Muscle layer of duodenum (tissue), 2 donors: Measurements from ENCODE around the gene VPS13A.

ENCODE experiments used
- H3K27ac ChIP-seq: one replicate; pipeline ENCODE4 v1.7.0; 2013; ENCODE audit warnings: mild to moderate bottlenecking, low read length
- H3K27me3 ChIP-seq: one replicate; pipeline ENCODE4 v1.7.0; 2013; ENCODE audit warnings: low read depth, mild to moderate bottlenecking, control low read depth, low read length
- H3K36me3 ChIP-seq, 2 donors: one replicate each; pipeline ENCODE4 v1.7.0; 2013; ENCODE audit warnings: low read length in 2 of 2, control low read depth in 1 of 2, mild to moderate bottlenecking in 1 of 2; ENCODE audit not compliant: insufficient read depth in 2 of 2, control insufficient read depth in 1 of 2
- H3K4me1 ChIP-seq, 2 donors: one replicate each; pipeline ENCODE4 v1.7.0; 2013; ENCODE audit warnings: low read length in 2 of 2, mild to moderate bottlenecking in 2 of 2, control low read depth in 1 of 2, moderate library complexity in 1 of 2; ENCODE audit not compliant: insufficient read depth in 2 of 2, control insufficient read depth in 1 of 2
- H3K4me3 ChIP-seq, 2 donors: one replicate each; pipeline ENCODE4 v1.7.0; 2013; ENCODE audit warnings: low read length in 2 of 2, low read depth in 1 of 2, mild to moderate bottlenecking in 1 of 2
- H3K9me3 ChIP-seq, 2 donors: one replicate each; pipeline ENCODE4 v1.7.0; 2013; ENCODE audit warnings: low read length in 2 of 2, control low read depth in 1 of 2, mild to moderate bottlenecking in 1 of 2; ENCODE audit not compliant: control insufficient read depth in 1 of 2
- donor health status: healthy.

VPS13A gene

DNA sequence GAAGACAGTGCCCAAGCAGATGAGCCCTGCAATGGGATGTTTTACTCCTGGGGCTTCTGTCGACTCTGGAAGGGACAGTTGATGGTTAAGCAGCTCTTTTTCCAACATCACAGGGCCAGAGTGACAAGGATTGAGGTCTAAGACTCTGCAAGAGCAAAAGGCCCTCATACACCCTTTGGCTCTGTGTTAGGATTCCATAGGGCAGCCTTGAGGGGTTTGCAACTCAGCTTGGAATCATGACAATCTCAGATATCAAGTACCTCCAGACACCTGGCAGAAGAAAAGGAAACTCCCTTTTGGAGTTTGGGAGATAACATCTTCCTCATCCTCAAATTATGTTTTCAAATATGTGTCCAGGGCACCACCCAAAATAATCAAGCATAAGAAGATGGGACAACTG is 265.1 kb downstream of the VPS13A start:
- no peaks in the 10 kb centered on the region for H3K4me1 ChIP-seq

DNA sequence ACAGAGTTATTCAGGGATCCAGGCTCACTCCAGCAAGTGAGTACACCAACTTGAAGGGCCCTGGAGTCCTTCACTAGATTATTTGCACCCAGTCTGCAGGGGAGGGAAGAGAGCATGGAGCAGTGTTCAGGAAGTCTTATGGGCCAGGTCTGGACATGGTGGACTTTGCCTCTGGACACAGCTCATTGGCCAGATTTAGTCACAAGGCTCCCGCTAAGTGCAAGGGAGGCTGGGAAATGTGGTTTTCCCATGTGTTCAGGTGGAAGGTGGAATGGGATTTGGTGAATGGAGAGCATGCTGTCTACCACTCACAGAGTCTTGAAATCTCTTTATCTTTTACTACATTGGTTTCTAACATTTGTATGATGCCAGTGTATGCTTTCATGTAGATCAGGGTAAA is 270.3 kb downstream of the VPS13A start:
- H3K4me1 ChIP-seq = no peaks in the 10 kb centered on the region
- H3K36me3 ChIP-seq = no peaks in the 10 kb centered on the region
- peaks cover 0 to 4% of the 10 kb centered on the region in 2 donors for H3K9me3 ChIP-seq
- no peak overlapping the region for H3K27ac ChIP-seq
- H3K4me3 ChIP-seq = no peak overlapping the region
- no peaks in the 10 kb centered on the region for H3K27me3 ChIP-seq

More for the DNA sequence above, 265.1 kb downstream of the VPS13A start:
- no peak overlapping the region for H3K4me3 ChIP-seq
- no peaks in the 10 kb centered on the region for H3K27me3 ChIP-seq
- no peak overlapping the region for H3K27ac ChIP-seq
- H3K36me3 ChIP-seq = no peaks in the 10 kb centered on the region
- peaks cover 0 to under 1% of the 10 kb centered on the region in 2 donors for H3K9me3 ChIP-seq

DNA sequence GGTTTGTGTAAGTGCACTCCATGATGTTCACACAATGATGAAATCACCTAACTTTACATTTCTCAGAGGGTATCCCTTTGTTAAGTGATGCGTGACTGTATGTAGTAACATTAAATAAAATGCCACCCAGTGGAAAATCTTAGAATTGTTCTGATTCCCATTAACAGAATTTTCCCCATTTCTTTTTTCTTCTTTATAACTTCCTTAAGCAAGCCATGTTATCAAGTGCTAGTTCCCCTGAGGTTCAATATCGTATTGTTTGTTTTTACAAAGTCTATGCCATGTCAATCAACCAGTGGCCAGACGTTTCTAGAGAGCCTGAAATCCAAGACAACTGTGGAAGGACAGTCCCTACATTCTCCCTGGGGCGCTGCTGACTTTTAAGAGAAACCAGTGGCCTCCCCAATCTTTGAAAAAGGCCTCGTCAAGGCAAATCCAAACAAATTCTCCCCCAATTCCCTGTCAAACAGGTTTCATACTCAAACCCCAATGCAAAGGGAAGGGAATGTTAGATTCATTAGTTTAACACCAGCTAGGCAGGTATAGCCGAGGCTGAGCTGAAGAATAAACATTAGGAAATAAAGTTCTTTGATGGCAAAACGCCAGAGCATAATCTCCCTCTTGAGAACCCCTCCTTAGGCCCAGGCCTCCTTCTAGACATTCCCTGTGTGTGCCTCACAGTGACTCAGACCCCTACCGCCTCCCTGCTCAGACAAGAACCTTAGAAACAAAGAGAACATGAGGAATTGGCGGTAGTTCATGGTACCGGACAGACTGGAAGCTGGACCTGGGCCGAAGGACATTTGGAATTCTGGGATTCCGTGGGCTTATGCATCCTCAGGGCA is 272.1 kb downstream of the VPS13A start:
- no peaks in the 10 kb centered on the region for H3K36me3 ChIP-seq
- H3K4me1 ChIP-seq = no peaks in the 10 kb centered on the region
- no peak overlapping the region for H3K27ac ChIP-seq
- no peaks in the 10 kb centered on the region for H3K27me3 ChIP-seq
- H3K9me3 ChIP-seq = peaks cover 0 to 4% of the 10 kb centered on the region in 2 donors
- H3K4me3 ChIP-seq = no peak overlapping the region

DNA sequence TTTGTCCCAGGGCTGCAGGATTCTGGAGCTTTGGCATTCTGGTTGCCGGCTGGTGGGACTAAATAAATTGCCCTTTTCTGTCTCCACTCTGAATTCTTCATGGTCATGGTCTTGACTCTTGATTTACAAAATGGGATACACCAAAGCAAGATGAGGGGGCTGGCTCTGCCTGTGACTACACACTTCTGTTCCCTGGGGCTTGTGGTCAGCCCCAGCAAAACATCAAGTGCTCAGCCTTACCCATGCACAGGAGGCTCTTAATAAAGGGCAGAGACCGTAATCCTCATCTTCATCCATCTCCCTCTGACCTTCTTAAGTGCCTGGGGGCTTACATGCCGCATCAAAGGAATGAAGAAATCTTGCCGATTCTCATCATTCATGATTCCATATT is 272.7 kb downstream of the VPS13A start:
- Histone ChIP-seq H3K27me3 (no peaks in the 10 kb centered on the region), H3K4me3 (no peak overlapping the region), H3K4me1 (no peaks in the 10 kb centered on the region), H3K36me3 (no peaks in the 10 kb centered on the region), H3K27ac (no peak overlapping the region), H3K9me3 (peaks cover 0 to 4% of the 10 kb centered on the region in 2 donors)

DNA sequence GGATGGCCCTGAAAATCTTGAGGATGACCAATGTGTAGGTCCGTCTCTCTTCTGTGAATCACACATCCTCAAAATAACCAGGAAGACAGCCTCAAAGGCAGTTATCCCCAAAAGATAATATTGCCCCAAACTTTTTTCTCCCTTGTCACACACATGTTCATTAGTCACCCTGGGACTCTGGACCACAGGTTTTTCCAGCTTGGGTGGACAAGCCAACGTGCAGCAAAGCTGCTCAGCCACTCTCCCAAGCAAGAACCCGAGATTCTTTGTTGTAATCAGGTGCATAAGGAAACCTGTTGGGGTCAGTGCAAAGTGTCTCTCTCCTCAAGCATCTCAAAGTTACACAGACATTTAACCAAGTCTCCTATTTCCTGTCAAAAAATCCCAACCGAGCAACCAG is 274.2 kb downstream of the VPS13A start:
- Histone ChIP-seq H3K36me3 (no peaks in the 10 kb centered on the region), H3K4me1 (no peaks in the 10 kb centered on the region), H3K27ac (no peak overlapping the region), H3K4me3 (no peak overlapping the region), H3K9me3 (peaks cover 0 to 4% of the 10 kb centered on the region in 2 donors), H3K27me3 (no peaks in the 10 kb centered on the region)

DNA sequence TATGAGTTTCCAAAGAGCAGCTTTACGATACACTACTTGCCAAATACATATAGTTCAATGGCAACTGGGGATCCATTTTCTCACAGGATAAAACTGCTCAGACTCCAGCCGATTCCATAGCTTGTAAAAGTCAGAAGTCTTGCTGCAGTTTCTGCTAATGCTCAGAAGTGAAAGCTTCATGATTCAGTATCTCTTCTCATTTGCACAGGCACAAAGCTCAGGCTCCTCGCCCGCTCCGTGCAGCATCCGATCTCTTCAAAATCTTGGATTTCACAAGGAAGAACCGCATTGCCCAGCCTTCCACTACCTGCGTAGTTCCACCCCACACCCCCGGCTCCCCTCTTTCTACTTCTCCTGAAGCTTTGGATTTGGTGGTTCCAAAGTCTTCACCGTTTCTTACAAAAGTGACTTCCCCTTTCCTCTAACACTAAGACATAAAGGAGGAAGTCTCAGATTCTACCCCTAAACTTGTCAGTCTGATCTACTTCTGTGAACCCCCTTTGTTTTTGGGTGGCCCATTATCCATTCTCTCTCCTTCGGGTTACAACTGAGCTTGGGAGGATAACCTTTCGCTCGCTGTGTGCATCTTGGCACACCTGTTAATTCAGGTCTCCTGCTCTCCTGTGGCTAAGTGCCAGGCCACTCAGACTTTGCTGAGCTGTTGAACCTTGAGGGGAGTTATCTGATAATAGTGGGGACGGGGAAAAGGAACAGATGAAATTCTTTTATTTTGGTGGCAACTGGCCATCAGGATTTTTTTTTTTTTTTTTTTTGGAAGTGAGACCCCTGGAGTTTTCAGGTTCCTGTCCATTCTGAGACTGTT is 276.7 kb downstream of the VPS13A start:
- H3K27me3 ChIP-seq = no peaks in the 10 kb centered on the region
- H3K9me3 ChIP-seq = no peaks in the 10 kb centered on the region
- peaks cover 0 to 11% of the 10 kb centered on the region in 2 donors for H3K4me1 ChIP-seq
- H3K36me3 ChIP-seq = no peaks in the 10 kb centered on the region
- H3K27ac ChIP-seq = no peak overlapping the region
- H3K4me3 ChIP-seq = no peak overlapping the region

DNA sequence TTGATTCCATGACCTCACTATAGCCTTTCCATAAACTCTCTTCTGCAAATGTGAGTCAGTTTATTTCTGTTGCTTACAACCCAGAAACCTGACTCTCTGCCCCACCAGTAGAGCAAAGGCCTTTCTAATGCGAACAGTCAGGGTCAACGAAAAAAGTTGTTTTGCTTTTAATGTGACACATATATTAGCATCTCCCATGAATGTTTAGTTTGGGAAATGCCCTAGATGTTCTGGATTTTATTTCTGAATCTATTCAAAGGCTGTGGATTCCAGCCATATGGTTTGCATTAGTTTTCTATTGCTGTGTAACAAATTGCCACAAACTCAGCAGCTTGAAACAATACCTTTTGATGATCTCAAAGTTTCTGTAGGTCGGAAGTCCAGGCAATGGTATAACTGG is 277.3 kb downstream of the VPS13A start:
- H3K4me3 ChIP-seq = no peak overlapping the region
- H3K27ac ChIP-seq = no peak overlapping the region
- peaks cover 0 to 11% of the 10 kb centered on the region in 2 donors for H3K4me1 ChIP-seq
- H3K36me3 ChIP-seq = no peaks in the 10 kb centered on the region
- no peaks in the 10 kb centered on the region for H3K27me3 ChIP-seq
- H3K9me3 ChIP-seq = no peaks in the 10 kb centered on the region

DNA sequence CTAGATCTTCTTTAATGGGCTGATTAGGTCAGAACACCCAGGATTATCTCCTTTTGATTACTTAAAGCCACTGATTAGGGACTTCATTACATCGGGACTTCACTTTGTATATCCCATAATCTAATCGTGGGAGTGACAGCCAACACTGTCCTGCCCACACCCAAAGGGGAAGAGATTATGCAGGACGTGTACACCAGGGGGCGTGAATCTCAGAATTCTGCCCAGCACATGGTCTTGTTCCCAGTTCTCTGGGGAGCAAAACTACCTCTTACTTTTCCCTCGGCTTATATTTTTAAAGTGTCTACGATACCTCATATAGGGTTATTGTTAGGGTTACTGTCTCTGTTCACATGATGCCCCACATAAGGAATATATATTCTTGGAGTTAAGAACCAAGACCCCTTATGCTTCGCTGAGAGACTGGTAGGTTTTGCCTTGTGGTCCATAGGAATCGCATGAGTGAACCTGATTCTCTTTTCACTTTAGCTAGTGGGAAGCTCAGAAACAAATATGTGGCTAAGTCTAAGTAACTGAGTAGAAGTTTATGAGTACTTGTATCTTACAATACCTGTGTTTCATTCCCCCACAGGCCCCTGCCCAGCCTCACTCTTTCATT is 278.1 kb downstream of the VPS13A start:
- H3K9me3 ChIP-seq = no peaks in the 10 kb centered on the region
- no peak overlapping the region for H3K4me3 ChIP-seq
- no peaks in the 10 kb centered on the region for H3K36me3 ChIP-seq
- no peaks in the 10 kb centered on the region for H3K27me3 ChIP-seq
- peaks cover 0 to 11% of the 10 kb centered on the region in 2 donors for H3K4me1 ChIP-seq
- no peak overlapping the region for H3K27ac ChIP-seq

DNA sequence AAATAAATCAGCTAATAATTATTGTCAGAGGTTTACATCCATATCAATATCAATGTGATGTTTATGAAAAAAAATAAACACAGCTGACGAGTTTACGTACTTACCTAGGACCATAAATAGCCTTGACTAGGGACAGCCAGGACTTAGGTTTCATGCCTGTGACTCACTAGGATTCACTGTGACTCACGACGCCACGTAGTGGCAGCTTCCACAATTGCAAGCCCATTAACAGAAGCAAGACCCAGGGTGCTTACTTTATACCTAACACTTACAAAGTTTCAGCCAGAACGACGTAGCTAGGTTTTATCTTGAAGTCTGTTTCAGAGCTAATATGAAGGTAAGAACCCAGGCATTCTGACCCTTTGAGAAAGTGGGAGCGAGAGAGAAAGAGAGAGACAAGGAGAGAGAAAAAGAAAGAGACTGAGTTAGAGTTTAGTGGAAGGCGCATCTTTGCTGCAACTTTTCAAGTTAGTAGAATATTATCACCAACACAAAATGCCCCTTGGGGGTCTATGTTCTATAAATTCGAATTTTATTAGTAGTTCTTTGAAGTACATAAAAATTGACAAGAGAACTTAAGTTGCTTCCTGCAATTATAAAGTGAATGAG is 279.6 kb downstream of the VPS13A start:
- peaks cover 0 to 11% of the 10 kb centered on the region in 2 donors for H3K4me1 ChIP-seq

DNA sequence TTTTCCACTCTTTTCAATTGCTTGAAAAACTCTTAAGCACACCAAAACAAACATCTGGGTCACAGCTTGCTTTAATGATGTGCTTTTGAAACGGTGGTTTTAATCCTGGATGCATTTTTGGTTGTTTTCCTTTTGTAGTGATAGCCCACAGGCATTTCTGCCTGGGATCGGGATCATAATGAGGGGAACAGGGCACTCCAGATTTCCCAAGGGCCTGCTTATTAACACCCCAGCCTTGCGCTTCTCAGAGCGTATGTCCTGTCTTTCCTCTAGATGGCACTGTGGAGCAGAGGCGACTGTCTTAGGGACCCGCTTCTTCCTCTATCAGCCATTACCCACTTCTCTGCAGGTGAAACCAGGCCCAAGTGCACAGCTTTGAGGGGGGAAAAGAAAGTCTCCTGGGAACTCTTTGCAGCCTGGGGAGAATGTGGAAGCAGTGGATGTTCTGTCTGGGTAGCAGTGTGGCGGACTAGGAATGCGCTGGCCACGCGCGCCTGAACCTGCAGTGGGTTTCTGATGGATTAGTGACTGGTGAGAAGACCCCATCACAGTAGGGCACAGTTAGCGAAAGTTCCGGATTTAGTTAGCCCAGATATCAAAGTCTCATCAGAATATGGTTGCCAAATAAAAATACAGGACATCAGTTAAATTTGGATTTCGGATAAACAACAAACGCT is 280.7 kb downstream of the VPS13A start:
- H3K27ac ChIP-seq = no peak overlapping the region
- H3K4me3 ChIP-seq = no peak overlapping the region
- no peaks in the 10 kb centered on the region for H3K9me3 ChIP-seq
- no peaks in the 10 kb centered on the region for H3K36me3 ChIP-seq
- H3K4me1 ChIP-seq = peaks cover 0 to 11% of the 10 kb centered on the region in 2 donors
- H3K27me3 ChIP-seq = no peaks in the 10 kb centered on the region

More for the DNA sequence above, 279.6 kb downstream of the VPS13A start:
- no peak overlapping the region for H3K27ac ChIP-seq
- no peaks in the 10 kb centered on the region for H3K36me3 ChIP-seq
- no peak overlapping the region for H3K4me3 ChIP-seq
- H3K27me3 ChIP-seq = no peaks in the 10 kb centered on the region
- H3K9me3 ChIP-seq = no peaks in the 10 kb centered on the region
